PC-9 (cell line): ENCODE measurements around the gene STH. TPM values are rescaled to one million over a fixed set of nuclear protein-coding genes. Genes with fewer than 3 reads are reported as not detected.

Source experiments
- BruUV-seq: library from RNA; stranded (reverse); fragments of 400-500 nt; replicated peaks from 2 replicates; lab custom pipeline; 2021; lab: Mats Ljungman, UMichigan
- CTCF ChIA-PET: fragments of 300-600 bp; sonication (Branson Sonifier 250); formaldehyde crosslinking; loops from one replicate; lab custom pipeline; 2022; ENCODE audit warnings: antibody characterized with exemption; lab: Charles Lee
- POLR2A ChIA-PET: fragments of 300-600 bp; sonication (Branson Sonifier 250); formaldehyde crosslinking; loops from one replicate; lab custom pipeline; 2022; ENCODE audit warnings: antibody characterized with exemption; ENCODE audit not compliant: unreplicated experiment; lab: Charles Lee
- DNase-seq, 2 experiments: peaks; one replicate each; pipeline versions ENCODE4 v3.0.0 to v3.0.0-alpha.2; 2015 to 2022; ENCODE audit warnings: mixed read lengths in 1 of 2
- H2AFZ ChIP-seq: fragments of 200-600 bp; sonication (generic); 2 replicates; pipeline ENCODE4 v1.8.1; 2017; ENCODE audit warnings: antibody characterized with exemption
- H3F3A ChIP-seq: fragments of 200-600 bp; sonication (generic); 2 replicates; pipeline ENCODE4 v1.8.1; 2017; ENCODE audit warnings: antibody characterized with exemption, mild to moderate bottlenecking, low read depth; ENCODE audit not compliant: insufficient read depth
- H3K27ac ChIP-seq: fragments of 200-600 bp; sonication (generic); 2 replicates; pipeline ENCODE4 v1.6.1; 2016; ENCODE audit warnings: mixed run types
- H3K27me3 ChIP-seq: fragments of 200-600 bp; sonication (generic); 2 replicates; pipeline ENCODE4 v1.6.1; 2016; ENCODE audit warnings: low read depth, mixed run types; ENCODE audit not compliant: insufficient read depth
- H3K36me3 ChIP-seq: fragments of 200-600 bp; sonication (generic); 2 replicates; pipeline ENCODE4 v1.6.1; 2016; ENCODE audit warnings: low read depth, mixed run types
- H3K4me1 ChIP-seq: fragments of 200-600 bp; sonication (generic); replicated peaks from 2 replicates; pipeline ENCODE4 v1.6.1; 2016; ENCODE audit warnings: mixed run types; ENCODE audit not compliant: insufficient read depth
- H3K4me2 ChIP-seq: fragments of 200-600 bp; sonication (generic); 2 replicates; pipeline ENCODE4 v1.6.1; 2017; ENCODE audit warnings: mixed run types
- H3K4me3 ChIP-seq: fragments of 200-600 bp; sonication (generic); 2 replicates; pipeline ENCODE4 v1.6.1; 2016; ENCODE audit warnings: mixed run types
- H3K79me2 ChIP-seq: fragments of 200-600 bp; sonication (generic); 2 replicates; pipeline ENCODE4 v1.6.1; 2017; ENCODE audit warnings: low read depth, mixed run types
- H3K9me2 ChIP-seq: fragments of 200-600 bp; sonication (generic); 2 replicates; pipeline ENCODE4 v1.8.1; 2017; ENCODE audit warnings: mild to moderate bottlenecking; ENCODE audit not compliant: insufficient read depth
- H3K9me3 ChIP-seq: fragments of 200-600 bp; sonication (generic); 2 replicates; pipeline ENCODE4 v1.8.1; 2016; ENCODE audit warnings: low read depth; ENCODE audit not compliant: insufficient read depth
- H4K20me1 ChIP-seq: fragments of 200-600 bp; sonication (generic); 2 replicates; pipeline ENCODE4 v1.8.1; 2017; ENCODE audit not compliant: insufficient read depth
- EZH2 ChIP-seq: fragments of 200-600 bp; sonication (generic); IDR thresholded peaks from 2 replicates; pipeline ENCODE4 v1.8.0; 2017; ENCODE audit warnings: antibody characterized with exemption, low read depth
- intact Hi-C: fragments of 100-400 bp; cut with micrococcal nuclease; formaldehyde crosslinking; loops from one replicate; pipeline ENCODE4 v1.10.0; 2022; ENCODE audit not compliant: unreplicated experiment
- total RNA-seq: library from RNA; stranded (reverse); gene quantifications from 2 replicates; pipeline ENCODE4 v1.2.3, GENCODE V29; 2021
- TF ChIP-seq, protein P1 (sequence below): fragments of 200-600 bp; sonication (generic); conservative IDR thresholded peaks from 2 replicates; pipeline ENCODE4 v1.6.1; 2017; ENCODE audit warnings: mixed run types, antibody characterized with exemption, mild to moderate bottlenecking, moderate library complexity

Gene STH
- total RNA-seq, 1 experiment from 2014 or later: not detected

DNA sequence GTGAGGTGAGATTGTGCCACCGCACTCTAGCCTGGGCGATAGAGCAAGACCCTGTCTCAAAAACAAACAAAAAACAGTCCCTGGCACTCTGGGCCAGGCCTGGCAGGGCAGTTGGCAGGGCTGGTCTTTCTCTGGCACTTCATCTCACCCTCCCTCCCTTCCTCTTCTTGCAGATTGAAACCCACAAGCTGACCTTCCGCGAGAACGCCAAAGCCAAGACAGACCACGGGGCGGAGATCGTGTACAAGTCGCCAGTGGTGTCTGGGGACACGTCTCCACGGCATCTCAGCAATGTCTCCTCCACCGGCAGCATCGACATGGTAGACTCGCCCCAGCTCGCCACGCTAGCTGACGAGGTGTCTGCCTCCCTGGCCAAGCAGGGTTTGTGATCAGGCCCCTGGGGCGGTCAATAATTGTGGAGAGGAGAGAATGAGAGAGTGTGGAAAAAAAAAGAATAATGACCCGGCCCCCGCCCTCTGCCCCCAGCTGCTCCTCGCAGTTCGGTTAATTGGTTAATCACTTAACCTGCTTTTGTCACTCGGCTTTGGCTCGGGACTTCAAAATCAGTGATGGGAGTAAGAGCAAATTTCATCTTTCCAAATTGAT is 24.8 kb downstream of the STH start:
- Histone ChIP-seq H3K36me3 (no peaks in the 10 kb centered on the region), H3K4me1 (no peaks in the 10 kb centered on the region), H3K9me2 (no peaks in the 10 kb centered on the region), H3K4me2 (no peak overlapping the region), H3F3A (peaks cover 6% of the 10 kb centered on the region; the same call in 1 of the 2 replicates), H3K4me3 (no peak overlapping the region), H2AFZ (no peak overlapping the region), H3K9me3 (no peaks in the 10 kb centered on the region), H3K27me3 (no peaks in the 10 kb centered on the region), H3K27ac (no peak overlapping the region), H4K20me1 (peaks cover 6% of the 10 kb centered on the region), H3K79me2 (no peaks in the 10 kb centered on the region)
- no TSS peak for BruUV-seq
- POLR2A ChIA-PET: no interaction called here
- intact Hi-C loops: no loop called here
- TF ChIP-seq EZH2: no peak
- TF ChIP-seq, protein P1, sequence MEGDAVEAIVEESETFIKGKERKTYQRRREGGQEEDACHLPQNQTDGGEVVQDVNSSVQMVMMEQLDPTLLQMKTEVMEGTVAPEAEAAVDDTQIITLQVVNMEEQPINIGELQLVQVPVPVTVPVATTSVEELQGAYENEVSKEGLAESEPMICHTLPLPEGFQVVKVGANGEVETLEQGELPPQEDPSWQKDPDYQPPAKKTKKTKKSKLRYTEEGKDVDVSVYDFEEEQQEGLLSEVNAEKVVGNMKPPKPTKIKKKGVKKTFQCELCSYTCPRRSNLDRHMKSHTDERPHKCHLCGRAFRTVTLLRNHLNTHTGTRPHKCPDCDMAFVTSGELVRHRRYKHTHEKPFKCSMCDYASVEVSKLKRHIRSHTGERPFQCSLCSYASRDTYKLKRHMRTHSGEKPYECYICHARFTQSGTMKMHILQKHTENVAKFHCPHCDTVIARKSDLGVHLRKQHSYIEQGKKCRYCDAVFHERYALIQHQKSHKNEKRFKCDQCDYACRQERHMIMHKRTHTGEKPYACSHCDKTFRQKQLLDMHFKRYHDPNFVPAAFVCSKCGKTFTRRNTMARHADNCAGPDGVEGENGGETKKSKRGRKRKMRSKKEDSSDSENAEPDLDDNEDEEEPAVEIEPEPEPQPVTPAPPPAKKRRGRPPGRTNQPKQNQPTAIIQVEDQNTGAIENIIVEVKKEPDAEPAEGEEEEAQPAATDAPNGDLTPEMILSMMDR: no peak
- DNase-seq: peak in 1 of 2 experiments; percentile 34
- CTCF ChIA-PET: no interaction called here

DNA sequence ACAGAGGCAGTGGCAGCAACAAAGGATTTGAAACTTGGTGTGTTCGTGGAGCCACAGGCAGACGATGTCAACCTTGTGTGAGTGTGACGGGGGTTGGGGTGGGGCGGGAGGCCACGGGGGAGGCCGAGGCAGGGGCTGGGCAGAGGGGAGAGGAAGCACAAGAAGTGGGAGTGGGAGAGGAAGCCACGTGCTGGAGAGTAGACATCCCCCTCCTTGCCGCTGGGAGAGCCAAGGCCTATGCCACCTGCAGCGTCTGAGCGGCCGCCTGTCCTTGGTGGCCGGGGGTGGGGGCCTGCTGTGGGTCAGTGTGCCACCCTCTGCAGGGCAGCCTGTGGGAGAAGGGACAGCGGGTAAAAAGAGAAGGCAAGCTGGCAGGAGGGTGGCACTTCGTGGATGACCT is 25.5 kb downstream of the STH start:
- DNase-seq: peak in 1 of 2 experiments; percentile 9
- no peaks in the 10 kb centered on the region for H3K27me3 ChIP-seq
- H3K4me3 ChIP-seq: no peak overlapping the region

DNA sequence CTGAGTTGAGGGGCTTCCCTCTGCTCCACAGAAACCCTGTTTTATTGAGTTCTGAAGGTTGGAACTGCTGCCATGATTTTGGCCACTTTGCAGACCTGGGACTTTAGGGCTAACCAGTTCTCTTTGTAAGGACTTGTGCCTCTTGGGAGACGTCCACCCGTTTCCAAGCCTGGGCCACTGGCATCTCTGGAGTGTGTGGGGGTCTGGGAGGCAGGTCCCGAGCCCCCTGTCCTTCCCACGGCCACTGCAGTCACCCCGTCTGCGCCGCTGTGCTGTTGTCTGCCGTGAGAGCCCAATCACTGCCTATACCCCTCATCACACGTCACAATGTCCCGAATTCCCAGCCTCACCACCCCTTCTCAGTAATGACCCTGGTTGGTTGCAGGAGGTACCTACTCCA is 26.0 kb downstream of the STH start:
- H3K4me1 ChIP-seq: no peaks in the 10 kb centered on the region
- H4K20me1 ChIP-seq: peaks cover 11% of the 10 kb centered on the region
- H3K9me2 ChIP-seq: no peaks in the 10 kb centered on the region
- H3K36me3 ChIP-seq: no peaks in the 10 kb centered on the region
- H2AFZ ChIP-seq: no peak overlapping the region
- no peak overlapping the region for H3K4me2 ChIP-seq
- peaks cover 12% of the 10 kb centered on the region; the same call in 1 of the 2 replicates for H3F3A ChIP-seq
- no TSS peak for BruUV-seq
- ChIA-PET CTCF (no interaction called here), POLR2A (no interaction called here)
- H3K27ac ChIP-seq: no peak overlapping the region
- intact Hi-C loops: no loop called here
- TF ChIP-seq, protein P1: no peak
- TF ChIP-seq EZH2: no peak
- H3K79me2 ChIP-seq: no peaks in the 10 kb centered on the region
- H3K27me3 ChIP-seq: no peaks in the 10 kb centered on the region
- no peaks in the 10 kb centered on the region for H3K9me3 ChIP-seq
- no peak overlapping the region for H3K4me3 ChIP-seq
- DNase-seq: no peak

More for the DNA sequence above, 25.5 kb downstream of the STH start:
- no peaks in the 10 kb centered on the region for H3K4me1 ChIP-seq
- CTCF ChIA-PET: no interaction called here
- H4K20me1 ChIP-seq: peaks cover 11% of the 10 kb centered on the region
- H2AFZ ChIP-seq: no peak overlapping the region
- H3K9me3 ChIP-seq: no peaks in the 10 kb centered on the region
- no peaks in the 10 kb centered on the region for H3K9me2 ChIP-seq
- TF ChIP-seq, protein P1: no peak
- no TSS peak for BruUV-seq
- H3K4me2 ChIP-seq: no peak overlapping the region
- H3F3A ChIP-seq: peaks cover 12% of the 10 kb centered on the region; the same call in 1 of the 2 replicates
- intact Hi-C loops: no loop called here
- no peaks in the 10 kb centered on the region for H3K79me2 ChIP-seq
- POLR2A ChIA-PET: no interaction called here
- no peaks in the 10 kb centered on the region for H3K36me3 ChIP-seq
- no peak overlapping the region for H3K27ac ChIP-seq
